K562 (cell line): Measurements from ENCODE around the gene PDE12. TPM values are rescaled to one million over a fixed set of nuclear protein-coding genes. Genes with fewer than 3 reads are reported as not detected.

Experiments used
- GTF2A2 ChIP-seq: IDR thresholded peaks from 2 replicates; pipeline ENCODE4 v1.6.1; 2016; ENCODE audit warnings: mild to moderate bottlenecking, missing genetic modification characterization, missing compliant biosample characterization
- HIVEP1 ChIP-seq: fragments of 250-450 bp; sonication (Bioruptor Pico); IDR thresholded peaks from 2 replicates; pipeline ENCODE4 v1.4.0; 2020; ENCODE audit warnings: mild to moderate bottlenecking
- RUNX1 ChIP-seq: sonication (generic); IDR thresholded peaks from 2 replicates; pipeline ENCODE4 v1.6.1; 2016; ENCODE audit warnings: antibody characterized with exemption, low read depth
- STAG1 ChIP-seq: sonication (generic); formaldehyde crosslinking; IDR thresholded peaks from 2 replicates; pipeline ENCODE4 v1.5.0; 2020; ENCODE audit warnings: missing genetic modification reagents, borderline replicate concordance
- ZNF174 ChIP-seq: fragments of 250-450 bp; sonication (Bioruptor Pico); IDR thresholded peaks from 2 replicates; pipeline ENCODE4 v1.4.0; 2020; ENCODE audit warnings: mild to moderate bottlenecking
- polyA plus RNA-seq, 8 experiments: library from polyadenylated mRNA; depleted of rRNA in 4 of 8; stranded (reverse) in 5 of 8; unstranded in 3 of 8; fragments of >200 nt; fragmentation: Nextera tagmentation in 2 of 8; fragmentation: Illumina TruSeq in 1 of 8; extraction: Ambion mirVana in 2 of 8; extraction: Trizol in 1 of 8; gene quantifications; 2 replicates each; pipeline versions ENCODE4 v1.2.1 to v1.2.3, GENCODE V29; 2011 to 2014; ENCODE audit warnings: inconsistent platforms in 1 of 8, missing spikeins in 1 of 8
- total RNA-seq, 7 experiments: library from RNA; depleted of rRNA in 6 of 7; stranded (reverse); fragments of >200 nt in 6 of 7; fragmentation: Illumina TruSeq in 2 of 7; extraction: Trizol in 2 of 7; gene quantifications; 2 replicates each; pipeline versions ENCODE4 v1.2.1 to v1.2.3, GENCODE V29; 2011 to 2021; ENCODE audit warnings: low replicate concordance in 1 of 7
- TF ChIP-seq, protein P1 (sequence below): fragments of 250-450 bp; sonication (Bioruptor Pico); IDR thresholded peaks from 2 replicates; pipeline ENCODE4 v1.4.0; 2020; ENCODE audit warnings: mild to moderate bottlenecking, moderate library complexity
- TF ChIP-seq, protein P2 (sequence below): fragments of 450-650 bp; IDR thresholded peaks from 2 replicates; pipeline ENCODE4 v1.6.1; 2014; ENCODE audit warnings: low read depth, mild to moderate bottlenecking, moderate library complexity, borderline replicate concordance
- TF ChIP-seq, protein P3 (sequence below): IDR thresholded peaks from 2 replicates; pipeline ENCODE4 v1.6.1; 2014; ENCODE audit warnings: antibody characterized with exemption
- TF ChIP-seq, protein P4 (sequence below): sonication (generic); formaldehyde crosslinking; IDR thresholded peaks from 2 replicates; pipeline ENCODE4 v1.8.0; 2022; ENCODE audit warnings: mild to moderate bottlenecking, missing genetic modification reagents
- TF ChIP-seq, protein P5 (sequence below), 2 experiments: fragments of 450-650 bp; IDR thresholded peaks; 2 replicates each; pipeline ENCODE4 v1.6.1; 2018; ENCODE audit warnings: mild to moderate bottlenecking in 2 of 2, low read depth in 1 of 2; ENCODE audit not compliant: partially characterized antibody in 2 of 2
- TF ChIP-seq, protein P6 (sequence below): fragments of 200-800 bp; sonication (Bioruptor generic); IDR thresholded peaks from 2 replicates; pipeline ENCODE4 v1.6.1; 2017; ENCODE audit warnings: missing genetic modification characterization, missing compliant biosample characterization

The PDE12 gene
- total and polyA plus RNA-seq, 9 of the 15 experiments (the other 6 are each of a cell fraction or from before 2014, with no cell fraction given), result 2.1 to 20.5 (median 10.0) TPM

DNA sequence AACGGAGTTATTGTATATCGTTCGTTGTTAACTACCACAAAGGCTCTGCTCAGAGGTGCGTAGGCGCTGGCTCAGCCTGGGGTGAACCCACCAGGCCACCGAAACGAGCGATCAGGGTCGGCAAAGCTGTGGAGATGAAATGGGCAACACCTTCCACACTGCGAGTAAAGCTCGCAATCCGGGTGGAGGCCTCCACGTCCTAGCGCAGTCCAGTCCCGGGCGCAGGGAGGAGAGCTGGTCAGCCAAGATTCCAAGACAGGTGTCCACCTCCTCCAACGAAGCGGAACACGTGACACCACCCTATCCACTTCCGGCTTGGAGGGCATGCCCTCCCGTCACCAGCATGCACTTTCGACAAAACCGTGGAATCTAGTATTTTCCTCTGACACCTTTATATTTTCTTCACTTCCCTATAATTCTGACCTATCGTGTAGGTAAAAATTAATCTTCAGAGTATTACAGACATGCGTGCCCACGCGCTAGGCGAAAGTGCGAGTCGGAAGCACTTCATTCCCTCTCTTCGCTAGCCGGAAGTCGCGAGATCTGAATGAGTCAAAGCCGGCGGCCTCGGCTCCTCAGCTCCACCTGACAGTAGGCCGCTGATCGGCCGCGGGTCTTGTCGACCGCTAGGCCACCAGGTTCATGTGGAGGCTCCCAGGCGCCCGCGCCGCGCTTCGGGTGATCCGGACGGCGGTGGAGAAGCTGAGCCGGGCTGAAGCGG is at the start of gene PDE12 (continued):
- TF ChIP-seq, protein P1, sequence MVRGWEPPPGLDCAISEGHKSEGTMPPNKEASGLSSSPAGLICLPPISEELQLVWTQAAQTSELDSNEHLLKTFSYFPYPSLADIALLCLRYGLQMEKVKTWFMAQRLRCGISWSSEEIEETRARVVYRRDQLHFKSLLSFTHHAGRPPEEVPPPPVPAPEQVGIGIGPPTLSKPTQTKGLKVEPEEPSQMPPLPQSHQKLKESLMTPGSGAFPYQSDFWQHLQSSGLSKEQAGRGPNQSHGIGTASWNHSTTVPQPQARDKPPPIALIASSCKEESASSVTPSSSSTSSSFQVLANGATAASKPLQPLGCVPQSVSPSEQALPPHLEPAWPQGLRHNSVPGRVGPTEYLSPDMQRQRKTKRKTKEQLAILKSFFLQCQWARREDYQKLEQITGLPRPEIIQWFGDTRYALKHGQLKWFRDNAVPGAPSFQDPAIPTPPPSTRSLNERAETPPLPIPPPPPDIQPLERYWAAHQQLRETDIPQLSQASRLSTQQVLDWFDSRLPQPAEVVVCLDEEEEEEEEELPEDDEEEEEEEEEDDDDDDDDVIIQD (CRISPR knock-in tag), result no peak
- TF ChIP-seq HIVEP1 (CRISPR knock-in tag) (0 out of 2 replicates have a peak, but pooled peaks have one; percentile 11), GTF2A2 (no peak), STAG1 (CRISPR knock-in tag) (no peak), RUNX1 (no peak), ZNF174 (CRISPR knock-in tag) (no peak)
- TF ChIP-seq, protein P2, sequence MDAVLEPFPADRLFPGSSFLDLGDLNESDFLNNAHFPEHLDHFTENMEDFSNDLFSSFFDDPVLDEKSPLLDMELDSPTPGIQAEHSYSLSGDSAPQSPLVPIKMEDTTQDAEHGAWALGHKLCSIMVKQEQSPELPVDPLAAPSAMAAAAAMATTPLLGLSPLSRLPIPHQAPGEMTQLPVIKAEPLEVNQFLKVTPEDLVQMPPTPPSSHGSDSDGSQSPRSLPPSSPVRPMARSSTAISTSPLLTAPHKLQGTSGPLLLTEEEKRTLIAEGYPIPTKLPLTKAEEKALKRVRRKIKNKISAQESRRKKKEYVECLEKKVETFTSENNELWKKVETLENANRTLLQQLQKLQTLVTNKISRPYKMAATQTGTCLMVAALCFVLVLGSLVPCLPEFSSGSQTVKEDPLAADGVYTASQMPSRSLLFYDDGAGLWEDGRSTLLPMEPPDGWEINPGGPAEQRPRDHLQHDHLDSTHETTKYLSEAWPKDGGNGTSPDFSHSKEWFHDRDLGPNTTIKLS, result peak; percentile 84
- TF ChIP-seq, protein P3, sequence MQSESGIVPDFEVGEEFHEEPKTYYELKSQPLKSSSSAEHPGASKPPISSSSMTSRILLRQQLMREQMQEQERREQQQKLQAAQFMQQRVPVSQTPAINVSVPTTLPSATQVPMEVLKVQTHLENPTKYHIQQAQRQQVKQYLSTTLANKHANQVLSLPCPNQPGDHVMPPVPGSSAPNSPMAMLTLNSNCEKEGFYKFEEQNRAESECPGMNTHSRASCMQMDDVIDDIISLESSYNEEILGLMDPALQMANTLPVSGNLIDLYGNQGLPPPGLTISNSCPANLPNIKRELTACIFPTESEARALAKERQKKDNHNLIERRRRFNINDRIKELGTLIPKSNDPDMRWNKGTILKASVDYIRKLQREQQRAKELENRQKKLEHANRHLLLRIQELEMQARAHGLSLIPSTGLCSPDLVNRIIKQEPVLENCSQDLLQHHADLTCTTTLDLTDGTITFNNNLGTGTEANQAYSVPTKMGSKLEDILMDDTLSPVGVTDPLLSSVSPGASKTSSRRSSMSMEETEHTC, result no peak
- TF ChIP-seq, protein P4, sequence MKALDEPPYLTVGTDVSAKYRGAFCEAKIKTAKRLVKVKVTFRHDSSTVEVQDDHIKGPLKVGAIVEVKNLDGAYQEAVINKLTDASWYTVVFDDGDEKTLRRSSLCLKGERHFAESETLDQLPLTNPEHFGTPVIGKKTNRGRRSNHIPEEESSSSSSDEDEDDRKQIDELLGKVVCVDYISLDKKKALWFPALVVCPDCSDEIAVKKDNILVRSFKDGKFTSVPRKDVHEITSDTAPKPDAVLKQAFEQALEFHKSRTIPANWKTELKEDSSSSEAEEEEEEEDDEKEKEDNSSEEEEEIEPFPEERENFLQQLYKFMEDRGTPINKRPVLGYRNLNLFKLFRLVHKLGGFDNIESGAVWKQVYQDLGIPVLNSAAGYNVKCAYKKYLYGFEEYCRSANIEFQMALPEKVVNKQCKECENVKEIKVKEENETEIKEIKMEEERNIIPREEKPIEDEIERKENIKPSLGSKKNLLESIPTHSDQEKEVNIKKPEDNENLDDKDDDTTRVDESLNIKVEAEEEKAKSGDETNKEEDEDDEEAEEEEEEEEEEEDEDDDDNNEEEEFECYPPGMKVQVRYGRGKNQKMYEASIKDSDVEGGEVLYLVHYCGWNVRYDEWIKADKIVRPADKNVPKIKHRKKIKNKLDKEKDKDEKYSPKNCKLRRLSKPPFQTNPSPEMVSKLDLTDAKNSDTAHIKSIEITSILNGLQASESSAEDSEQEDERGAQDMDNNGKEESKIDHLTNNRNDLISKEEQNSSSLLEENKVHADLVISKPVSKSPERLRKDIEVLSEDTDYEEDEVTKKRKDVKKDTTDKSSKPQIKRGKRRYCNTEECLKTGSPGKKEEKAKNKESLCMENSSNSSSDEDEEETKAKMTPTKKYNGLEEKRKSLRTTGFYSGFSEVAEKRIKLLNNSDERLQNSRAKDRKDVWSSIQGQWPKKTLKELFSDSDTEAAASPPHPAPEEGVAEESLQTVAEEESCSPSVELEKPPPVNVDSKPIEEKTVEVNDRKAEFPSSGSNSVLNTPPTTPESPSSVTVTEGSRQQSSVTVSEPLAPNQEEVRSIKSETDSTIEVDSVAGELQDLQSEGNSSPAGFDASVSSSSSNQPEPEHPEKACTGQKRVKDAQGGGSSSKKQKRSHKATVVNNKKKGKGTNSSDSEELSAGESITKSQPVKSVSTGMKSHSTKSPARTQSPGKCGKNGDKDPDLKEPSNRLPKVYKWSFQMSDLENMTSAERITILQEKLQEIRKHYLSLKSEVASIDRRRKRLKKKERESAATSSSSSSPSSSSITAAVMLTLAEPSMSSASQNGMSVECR (CRISPR knock-in tag), result peak; percentile 79; the same call in 1 of the 2 replicates
- TF ChIP-seq, protein P5, sequence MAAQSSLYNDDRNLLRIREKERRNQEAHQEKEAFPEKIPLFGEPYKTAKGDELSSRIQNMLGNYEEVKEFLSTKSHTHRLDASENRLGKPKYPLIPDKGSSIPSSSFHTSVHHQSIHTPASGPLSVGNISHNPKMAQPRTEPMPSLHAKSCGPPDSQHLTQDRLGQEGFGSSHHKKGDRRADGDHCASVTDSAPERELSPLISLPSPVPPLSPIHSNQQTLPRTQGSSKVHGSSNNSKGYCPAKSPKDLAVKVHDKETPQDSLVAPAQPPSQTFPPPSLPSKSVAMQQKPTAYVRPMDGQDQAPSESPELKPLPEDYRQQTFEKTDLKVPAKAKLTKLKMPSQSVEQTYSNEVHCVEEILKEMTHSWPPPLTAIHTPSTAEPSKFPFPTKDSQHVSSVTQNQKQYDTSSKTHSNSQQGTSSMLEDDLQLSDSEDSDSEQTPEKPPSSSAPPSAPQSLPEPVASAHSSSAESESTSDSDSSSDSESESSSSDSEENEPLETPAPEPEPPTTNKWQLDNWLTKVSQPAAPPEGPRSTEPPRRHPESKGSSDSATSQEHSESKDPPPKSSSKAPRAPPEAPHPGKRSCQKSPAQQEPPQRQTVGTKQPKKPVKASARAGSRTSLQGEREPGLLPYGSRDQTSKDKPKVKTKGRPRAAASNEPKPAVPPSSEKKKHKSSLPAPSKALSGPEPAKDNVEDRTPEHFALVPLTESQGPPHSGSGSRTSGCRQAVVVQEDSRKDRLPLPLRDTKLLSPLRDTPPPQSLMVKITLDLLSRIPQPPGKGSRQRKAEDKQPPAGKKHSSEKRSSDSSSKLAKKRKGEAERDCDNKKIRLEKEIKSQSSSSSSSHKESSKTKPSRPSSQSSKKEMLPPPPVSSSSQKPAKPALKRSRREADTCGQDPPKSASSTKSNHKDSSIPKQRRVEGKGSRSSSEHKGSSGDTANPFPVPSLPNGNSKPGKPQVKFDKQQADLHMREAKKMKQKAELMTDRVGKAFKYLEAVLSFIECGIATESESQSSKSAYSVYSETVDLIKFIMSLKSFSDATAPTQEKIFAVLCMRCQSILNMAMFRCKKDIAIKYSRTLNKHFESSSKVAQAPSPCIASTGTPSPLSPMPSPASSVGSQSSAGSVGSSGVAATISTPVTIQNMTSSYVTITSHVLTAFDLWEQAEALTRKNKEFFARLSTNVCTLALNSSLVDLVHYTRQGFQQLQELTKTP (IDR thresholded peaks at IDR 0.05; ENCODE audit: low read depth in 1 of 2, partially characterized antibody in 2 of 2), result peak in 1 of 2 experiments; percentile 88
- TF ChIP-seq, protein P6, sequence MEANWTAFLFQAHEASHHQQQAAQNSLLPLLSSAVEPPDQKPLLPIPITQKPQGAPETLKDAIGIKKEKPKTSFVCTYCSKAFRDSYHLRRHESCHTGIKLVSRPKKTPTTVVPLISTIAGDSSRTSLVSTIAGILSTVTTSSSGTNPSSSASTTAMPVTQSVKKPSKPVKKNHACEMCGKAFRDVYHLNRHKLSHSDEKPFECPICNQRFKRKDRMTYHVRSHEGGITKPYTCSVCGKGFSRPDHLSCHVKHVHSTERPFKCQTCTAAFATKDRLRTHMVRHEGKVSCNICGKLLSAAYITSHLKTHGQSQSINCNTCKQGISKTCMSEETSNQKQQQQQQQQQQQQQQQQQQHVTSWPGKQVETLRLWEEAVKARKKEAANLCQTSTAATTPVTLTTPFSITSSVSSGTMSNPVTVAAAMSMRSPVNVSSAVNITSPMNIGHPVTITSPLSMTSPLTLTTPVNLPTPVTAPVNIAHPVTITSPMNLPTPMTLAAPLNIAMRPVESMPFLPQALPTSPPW (CRISPR knock-in tag), result peak; percentile 58; the same call in 1 of the 2 replicates
